PC-9 (cell line): ENCODE data around the gene CD247.

Source experiments
- CTCF ChIP-seq: fragments of 200-600 bp; sonication (generic); conservative IDR thresholded peaks from 2 replicates; pipeline ENCODE4 v1.6.1; 2017; ENCODE audit warnings: mixed run types, antibody characterized with exemption, mild to moderate bottlenecking, moderate library complexity
- EZH2 ChIP-seq: fragments of 200-600 bp; sonication (generic); IDR thresholded peaks from 2 replicates; pipeline ENCODE4 v1.8.0; 2017; ENCODE audit warnings: antibody characterized with exemption, low read depth

- TF ChIP-seq CTCF = peak; percentile 91
- TF ChIP-seq EZH2 = no peak
These were observed 76.0 kb downstream of the CD247 start for GRCh38 chr1:167442142-167442848.
